HL-60 (cell line): Measurements from ENCODE around the gene MTCH2.

ENCODE experiments used
- CTCF ChIP-seq: IDR thresholded peaks from one replicate; pipeline ENCODE4 v1.5.1; 2011; ENCODE audit warnings: low read length, control low read depth, inconsistent platforms; ENCODE audit not compliant: insufficient read depth
- GABPA ChIP-seq: IDR thresholded peaks from 2 replicates; pipeline ENCODE4 v1.6.1; 2012; ENCODE audit warnings: low read depth
- POLR2AphosphoS5 ChIP-seq: IDR thresholded peaks from 2 replicates; pipeline ENCODE4 v1.6.1; 2012; ENCODE audit warnings: low read depth
- REST ChIP-seq: IDR thresholded peaks from 2 replicates; pipeline ENCODE4 v1.6.1; 2012; ENCODE audit warnings: low read depth; ENCODE audit not compliant: insufficient replicate concordance
- SPI1 ChIP-seq: IDR thresholded peaks from 2 replicates; pipeline ENCODE4 v1.6.1; 2012; ENCODE audit warnings: low read depth, mild to moderate bottlenecking, borderline replicate concordance

DNA sequence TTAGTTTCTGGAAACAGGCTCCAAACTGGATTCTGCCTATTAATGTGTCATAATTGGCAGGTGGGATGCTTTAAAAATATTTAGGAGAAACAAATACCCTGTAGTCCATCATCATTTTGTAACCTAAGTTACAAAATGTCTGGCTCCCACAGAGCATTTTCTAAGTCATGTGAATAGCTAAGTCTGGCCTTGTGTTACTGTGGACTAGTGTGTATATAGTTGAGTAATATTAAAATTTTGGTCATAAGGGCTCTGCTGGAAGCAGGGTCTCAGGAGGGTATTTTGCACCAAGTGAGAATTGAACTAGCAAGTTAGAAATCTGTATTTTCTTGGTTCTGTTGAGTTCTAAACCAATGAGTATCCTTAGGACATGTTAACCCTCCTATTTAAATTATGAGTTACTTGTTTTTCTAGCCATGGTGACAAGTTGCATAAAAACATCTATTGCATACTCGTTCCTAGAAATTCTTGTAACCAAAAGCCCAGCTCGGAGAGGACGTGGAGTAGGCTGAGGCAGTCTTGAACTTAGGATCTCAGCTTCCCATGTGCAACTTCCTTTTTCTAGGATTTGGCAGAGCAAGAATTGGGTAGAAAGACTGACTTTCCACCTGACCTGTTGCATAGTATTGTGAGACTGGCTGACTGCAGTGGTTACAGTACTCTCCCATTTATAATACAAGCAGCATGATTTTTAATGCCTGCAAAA, 71.6 kb downstream of the MTCH2 start:
- TF ChIP-seq CTCF (no peak), SPI1 (no peak), POLR2AphosphoS5 (no peak), REST (no peak), GABPA (no peak)
